ENCODE measurements around the gene AGFG2. TPM values are rescaled to one million over a fixed set of nuclear protein-coding genes. Genes with fewer than 3 reads are reported as not detected.

Gene AGFG2
- total RNA-seq, 4 donors from 2014 or later: 3.4 to 24.3 (median 7.1) TPM

GRCh38 chr7:100575746-100576383 lies 36.9 kb downstream of the AGFG2 start:
- TF ChIP-seq CTCF (IDR thresholded peaks at IDR 0.05; ENCODE audit: low read depth): no peak

- TF ChIP-seq CTCF (IDR thresholded peaks at IDR 0.05; ENCODE audit: low read depth): no peak
These were observed 37.5 kb downstream of the AGFG2 start for GRCh38 chr7:100576384-100576993.

GRCh38 chr7:100577103-100577502 lies 38.1 kb downstream of the AGFG2 start:
- TF ChIP-seq CTCF (IDR thresholded peaks at IDR 0.05; ENCODE audit: low read depth): no peak

GRCh38 chr7:100577507-100577906 lies 38.5 kb downstream of the AGFG2 start:
- TF ChIP-seq CTCF (IDR thresholded peaks at IDR 0.05; ENCODE audit: low read depth): no peak

GRCh38 chr7:100578246-100579183 lies 39.5 kb downstream of the AGFG2 start:
- no peak for TF ChIP-seq CTCF (IDR thresholded peaks at IDR 0.05; ENCODE audit: low read depth)

GRCh38 chr7:100580466-100581283 lies 41.7 kb downstream of the AGFG2 start:
- no peak for TF ChIP-seq CTCF (IDR thresholded peaks at IDR 0.05; ENCODE audit: low read depth)
